NB4 (cell line): ENCODE results near the gene PEX11B.

Source experiments
- DNase-seq: peaks from one replicate; pipeline ENCODE4 v3.0.0; 2010; ENCODE audit warnings: low read depth
- H3K4me3 ChIP-seq: one replicate; pipeline ENCODE4 v1.5.1; 2011; ENCODE audit warnings: mild to moderate bottlenecking, low read depth, low read length, moderate library complexity
- CTCF ChIP-seq: IDR thresholded peaks from one replicate; pipeline ENCODE4 v1.5.1; 2012; ENCODE audit warnings: low read depth, low read length
- MAX ChIP-seq: IDR thresholded peaks from 2 replicates; pipeline ENCODE4 v1.6.1; 2011; ENCODE audit warnings: low read depth, low read length
- MYC ChIP-seq: IDR thresholded peaks from 2 replicates; pipeline ENCODE4 v1.6.1; 2011; ENCODE audit warnings: low read depth, low read length
- POLR2A ChIP-seq: IDR thresholded peaks from 2 replicates; pipeline ENCODE4 v1.6.1; 2011; ENCODE audit warnings: mild to moderate bottlenecking; ENCODE audit not compliant: insufficient read length; ENCODE audit errors: extremely low read depth

Gene PEX11B

DNA sequence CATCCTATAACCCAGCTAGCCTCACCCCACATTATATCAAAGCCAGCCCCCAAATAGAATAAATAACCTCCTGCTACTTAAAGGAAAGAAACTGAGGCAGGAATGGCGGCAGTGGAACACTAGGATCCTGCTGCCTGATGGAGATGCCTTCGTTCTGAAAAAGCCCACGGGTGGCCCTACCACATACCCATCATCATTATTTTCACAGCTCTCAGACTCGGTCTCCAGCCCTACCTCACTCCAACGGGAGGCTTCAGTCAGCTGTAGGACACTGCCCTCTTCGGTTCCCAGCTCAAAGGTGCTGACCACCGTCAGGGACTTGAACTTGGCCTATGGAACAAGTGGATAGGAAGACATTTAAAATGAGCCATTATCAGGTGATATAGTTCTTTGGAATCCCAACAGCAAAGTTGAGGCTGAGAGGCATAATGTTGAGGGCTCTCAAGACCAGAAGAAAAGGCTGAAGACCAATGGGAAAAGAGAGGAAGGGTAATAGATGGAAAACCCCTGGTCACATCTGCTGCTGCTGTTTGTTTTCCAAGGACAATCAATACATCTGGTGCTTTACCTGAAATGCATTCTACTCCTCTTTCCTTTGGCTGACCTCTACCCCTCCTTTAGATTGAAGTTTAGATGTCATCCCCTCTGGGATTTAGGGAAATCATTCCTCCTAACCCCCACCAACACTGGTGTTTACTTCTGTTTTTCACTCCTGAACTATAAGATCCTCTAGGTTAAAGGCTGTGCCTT, 25.0 kb downstream of the PEX11B start:
- H3K4me3 ChIP-seq, result no peak overlapping the region
- TF ChIP-seq CTCF (no peak), POLR2A (no peak), MYC (no peak)
- no peak for DNase-seq

GRCh38 chr1:145892486-145893087, 25.9 kb downstream of the PEX11B start:
- H3K4me3 ChIP-seq, result no peak overlapping the region
- no peak for DNase-seq
- no peak for TF ChIP-seq MYC
- TF ChIP-seq CTCF, result no peak
- TF ChIP-seq POLR2A, result no peak
- TF ChIP-seq MAX, result no peak

DNA sequence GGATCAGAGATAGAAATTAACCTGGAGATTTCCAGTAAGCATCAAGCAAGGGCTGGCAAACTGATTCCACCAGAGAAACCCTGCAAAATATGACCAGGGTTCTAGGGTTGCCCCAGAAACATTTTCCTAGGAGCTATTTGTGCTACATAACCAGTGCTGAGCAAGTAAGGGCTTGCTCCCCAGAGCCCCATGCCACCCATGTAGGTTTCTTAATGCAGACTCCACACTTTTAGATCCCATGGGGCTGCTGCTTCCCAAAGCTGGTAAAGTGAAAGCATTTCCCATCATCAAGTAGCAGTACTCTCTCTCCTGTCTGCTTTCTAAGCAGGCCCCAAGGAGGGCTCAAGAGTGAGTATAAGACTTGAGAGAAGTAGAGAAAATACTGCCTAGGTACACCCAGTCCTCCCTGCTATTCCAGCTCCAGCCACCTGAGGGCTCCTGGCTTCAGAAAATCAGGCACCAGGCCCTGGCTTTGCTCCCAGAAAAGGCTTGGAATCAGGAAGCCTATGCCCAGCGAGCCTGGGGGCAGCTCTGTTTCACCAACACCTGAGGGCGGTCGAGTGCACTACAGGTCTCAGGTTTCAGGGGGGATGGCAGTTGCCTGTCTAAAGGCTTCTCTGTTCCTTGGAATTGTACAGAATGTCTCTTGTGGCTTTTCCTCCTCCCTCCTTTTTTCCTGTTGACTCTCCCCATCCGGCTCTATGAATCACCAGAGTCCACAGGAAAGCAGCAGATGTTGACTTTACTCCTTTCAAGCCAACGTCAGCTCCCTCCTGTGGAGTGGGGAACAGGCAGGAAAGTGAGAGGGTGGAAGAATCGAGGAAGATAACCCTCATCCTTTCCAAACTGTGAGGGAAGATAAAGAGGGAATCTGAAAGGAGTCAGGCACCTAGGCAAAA, 26.7 kb downstream of the PEX11B start:
- no peak overlapping the region for H3K4me3 ChIP-seq
- peak; percentile 75 for DNase-seq
- TF ChIP-seq CTCF (peak; percentile 85), MAX (no peak)

DNA sequence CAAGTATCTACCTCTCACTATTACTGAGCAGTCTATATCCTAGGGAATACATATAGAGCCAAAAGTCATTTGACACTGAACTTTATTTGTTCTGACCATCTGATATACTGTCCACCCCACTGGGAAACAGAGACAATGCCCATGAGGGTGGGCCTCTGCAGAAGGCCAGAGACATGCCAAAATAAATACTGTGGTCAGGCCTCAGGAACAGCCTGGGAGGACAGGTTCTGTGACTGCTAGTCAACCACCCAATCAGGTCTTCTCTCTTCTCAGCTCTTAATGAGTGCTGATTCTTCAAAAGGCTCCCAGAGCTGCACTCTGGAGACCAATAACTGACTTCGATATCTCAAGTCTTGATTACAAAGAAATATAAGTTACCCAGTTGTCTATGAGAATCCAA, 27.4 kb downstream of the PEX11B start:
- TF ChIP-seq MAX (no peak), POLR2A (no peak), MYC (no peak), CTCF (no peak)
- no peak for DNase-seq
- H3K4me3 ChIP-seq, result no peak overlapping the region

GRCh38 chr1:145889722-145890121, 28.8 kb downstream of the PEX11B start:
- no peak for DNase-seq
- no peak for TF ChIP-seq POLR2A
- no peak for TF ChIP-seq MYC
- TF ChIP-seq CTCF, result no peak
- no peak for TF ChIP-seq MAX

More at GRCh38 chr1:145889722-145890121, 28.8 kb downstream of the PEX11B start:
- no peak overlapping the region for H3K4me3 ChIP-seq
